ENCODE measurements around the gene GBX2. TPM values are rescaled to one million over a fixed set of nuclear protein-coding genes. Genes with fewer than 3 reads are reported as not detected.

The GBX2 gene
- total and polyA plus RNA-seq, 2 of the 8 experiments (the other 6 are each of a cell fraction or from before 2014, with no cell fraction given), result 0.38 to 0.89 TPM

DNA sequence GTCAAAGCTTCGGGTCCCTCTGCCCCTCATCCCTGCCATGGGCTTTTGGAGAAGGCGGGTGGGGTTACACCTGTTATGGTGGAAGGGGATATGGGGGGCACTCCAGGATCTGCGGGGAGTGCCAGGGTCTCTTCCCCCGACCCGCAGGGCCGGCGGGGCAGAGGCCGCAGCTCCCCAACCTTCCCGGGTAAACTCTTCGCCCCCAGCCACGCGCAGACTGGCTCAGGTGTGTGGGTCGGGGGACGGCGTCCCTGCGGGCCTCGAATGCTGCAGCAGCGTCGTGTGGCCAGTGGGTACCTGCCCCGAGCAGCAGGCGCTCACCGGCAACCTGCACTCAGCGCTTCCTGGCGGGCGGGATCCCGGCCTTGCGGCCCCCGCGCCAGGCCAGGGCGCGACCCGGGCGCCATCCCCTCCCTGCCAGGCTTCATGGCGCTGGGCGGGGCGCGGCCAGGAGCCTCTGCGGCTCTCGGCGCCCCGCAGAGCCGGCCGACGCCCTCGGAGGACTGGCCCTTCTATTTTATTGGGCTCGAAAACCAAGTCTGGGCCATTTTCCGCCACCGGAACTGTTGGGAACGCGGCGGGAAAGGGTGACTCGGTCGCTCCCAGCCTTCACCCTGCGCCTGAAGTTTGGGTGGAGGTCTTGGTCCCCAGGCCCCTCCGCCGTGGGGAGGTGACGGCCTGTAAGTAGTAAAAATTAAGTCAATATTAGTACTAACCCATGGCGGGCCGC, 4.5 kb downstream of the GBX2 start:
- no peak overlapping the region for H2AK5ac ChIP-seq (ENCODE audit: low read depth, low read length)
- peaks cover 87 to 98% (median 93%) of the 10 kb centered on the region in 4 experiments for H3K27me3 ChIP-seq (replicated peaks in 1 of 4; ENCODE audit: control insufficient read depth in 3 of 4, extremely low read depth in 1 of 4, insufficient read depth in 3 of 4, low read length in 3 of 4)
- peak overlapping the region; percentile 62; the same call in 1 of the 2 replicates for H4K8ac ChIP-seq (ENCODE audit: extremely low read depth, insufficient read depth, low read length)
- ChIA-PET CTCF (ENCODE audit: partially characterized antibody) (interaction anchor here (0.7 to 3.1 kb wide), 4 partner anchors 12 to 21 kb away, joined by 3 to 44 read pairs (median 12); no protein-coding TSS in a partner anchor), POLR2A (ENCODE audit: partially characterized antibody) (interaction anchor here (0.7 to 6.3 kb wide), 5 partner anchors 7 to 51 kb away, joined by 3 to 54 read pairs (median 4); partner anchors contain the start of gene GBX2)
- H4K20me1 ChIP-seq (replicated peaks in 1 of 2; ENCODE audit: control insufficient read depth in 1 of 2, insufficient read depth in 2 of 2, low read length in 2 of 2), result peaks cover 18% of the 10 kb centered on the region in 2 experiments
- H3K27ac ChIP-seq (ENCODE audit: low read depth, low read length), result no peak overlapping the region
- no peak overlapping the region for H3K14ac ChIP-seq (ENCODE audit: insufficient read length)
- peak overlapping the region; percentile 27; the same call in 1 of the 2 replicates for H2BK12ac ChIP-seq (ENCODE audit: low read depth, low read length)
- peak in 1 of 2 experiments; percentile 79 for DNase-seq (ENCODE audit: low read depth in 1 of 2, low spot score in 2 of 2)
- WGBS, 2 experiments (ENCODE audit: extremely low coverage in 1 of 2, insufficient coverage in 1 of 2, insufficient read length in 1 of 2, insufficient replicate concordance in 2 of 2, low coverage in 1 of 2, low lambda C conversion rate in 2 of 2, missing lambda C conversion rate in 1 of 2), result 2% methylated on average over 56 of the region's 59 CpGs; no CpG with 5 or more reads in 1 of the 2 experiments
- no peak overlapping the region for H4K91ac ChIP-seq (replicated peaks; ENCODE audit: insufficient read length, low read length)
- H3K79me1 ChIP-seq (ENCODE audit: low read depth, low read length), result no peaks in the 10 kb centered on the region
- no peak overlapping the region; the same call in 1 of the 2 replicates for H2BK20ac ChIP-seq (ENCODE audit: low read length)
- H3K4me2 ChIP-seq (ENCODE audit: insufficient read depth in 1 of 2, low read depth in 2 of 2, low read length in 2 of 2), result peak overlapping the region; percentile 47 to 72
- no peak overlapping the region for H3K23ac ChIP-seq (ENCODE audit: insufficient read length)
- FAIRE-seq, result no peak
- no peak overlapping the region for H4K5ac ChIP-seq (ENCODE audit: insufficient read length, low read depth, low read length)
- H3K56ac ChIP-seq (replicated peaks; ENCODE audit: insufficient read length, low read depth, low read length), result no peak overlapping the region
- no peak overlapping the region for H3K4ac ChIP-seq (replicated peaks; ENCODE audit: insufficient read length, low read depth, low read length)
- no peaks in the 10 kb centered on the region for H3K79me2 ChIP-seq (ENCODE audit: control insufficient read depth in 1 of 2, insufficient read depth in 2 of 2, low read length in 2 of 2)
- peak overlapping the region; percentile 87 for H3K18ac ChIP-seq (ENCODE audit: extremely low read depth, low read length)
- H3K9ac ChIP-seq (replicated peaks in 1 of 4; ENCODE audit: extremely low read depth in 1 of 4, low read depth in 3 of 4, low read length in 3 of 4), result no peak overlapping the region
- no peaks in the 10 kb centered on the region for H3K9me3 ChIP-seq (ENCODE audit: insufficient read depth in 2 of 2, low read depth in 1 of 2, low read length in 1 of 2)
- TF ChIP-seq EZH2 (IDR thresholded peaks at IDR 0.05; ENCODE audit: low read depth, low read length, severe bottlenecking) (peak; percentile 92), SUZ12 (IDR thresholded peaks at IDR 0.05; ENCODE audit: low read length) (peak; percentile 90), CHD1 (IDR thresholded peaks at IDR 0.05; ENCODE audit: low read depth, low read length) (no peak), KDM1A (IDR thresholded peaks at IDR 0.05; ENCODE audit: borderline replicate concordance, low read length) (no peak), RBBP5 (IDR thresholded peaks at IDR 0.05; ENCODE audit: borderline replicate concordance, low read depth, low read length) (peak; percentile 23; the same call in 1 of the 2 replicates), HDAC2 (IDR thresholded peaks at IDR 0.05; ENCODE audit: borderline replicate concordance in 1 of 2, low read depth in 2 of 2, low read length in 2 of 2) (0 out of 4 replicates have a peak, but pooled peaks of 1 of the 2 experiments have one; percentile 33), RNF2 (IDR thresholded peaks at IDR 0.05; ENCODE audit: borderline replicate concordance, low read depth, low read length, missing control alignments, poor library complexity, severe bottlenecking) (peak; percentile 14)
- TF ChIP-seq, protein P1, sequence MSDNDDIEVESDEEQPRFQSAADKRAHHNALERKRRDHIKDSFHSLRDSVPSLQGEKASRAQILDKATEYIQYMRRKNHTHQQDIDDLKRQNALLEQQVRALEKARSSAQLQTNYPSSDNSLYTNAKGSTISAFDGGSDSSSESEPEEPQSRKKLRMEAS (IDR thresholded peaks at IDR 0.05), result peak; percentile 71; the same call in 1 of the 2 replicates
- H2BK5ac ChIP-seq (ENCODE audit: low read depth, low read length), result peak overlapping the region; percentile 60; the same call in 1 of the 2 replicates
- peaks cover 0 to 4% (median 0%) of the 10 kb centered on the region in 4 experiments; a peak in 2 of 8 replicates for H3K36me3 ChIP-seq (ENCODE audit: control insufficient read depth in 2 of 4, insufficient read depth in 4 of 4, low read length in 3 of 4)
- H3K4me1 ChIP-seq (replicated peaks in 1 of 4; ENCODE audit: control insufficient read depth in 3 of 4, insufficient read depth in 4 of 4, low read length in 3 of 4), result peaks cover 5 to 52% (median 43%) of the 10 kb centered on the region in 4 experiments
- H2AFZ ChIP-seq (ENCODE audit: low read length), result no peak overlapping the region
- peak overlapping the region; percentile 7 to 60 (median 32) for H3K4me3 ChIP-seq (ENCODE audit: extremely low read depth in 1 of 4, insufficient read depth in 2 of 4, low read depth in 3 of 4, low read length in 4 of 4)
- H2BK15ac ChIP-seq (ENCODE audit: low read length), result no peak overlapping the region; the same call in 1 of the 2 replicates
- peaks cover 29% of the 10 kb centered on the region; the same call in 1 of the 2 replicates for H3K23me2 ChIP-seq (ENCODE audit: low read depth, low read length)
- no peak overlapping the region for H2BK120ac ChIP-seq (replicated peaks; ENCODE audit: low read depth, low read length)

All from H1 (cell line).